SK-N-MC (cell line): Measurements from ENCODE around the gene TK2.
"Not testable (repeated sequence)": the region's sequence is repeated elsewhere in the genome, so short reads cannot be mapped to it uniquely, and the experiment has no call there.

ENCODE experiments used
- EZH2 ChIP-seq: fragments of 200-600 bp; sonication (generic); IDR thresholded peaks from one replicate; pipeline ENCODE4 v1.6.1; 2017; ENCODE audit warnings: antibody characterized with exemption
- POLR2AphosphoS5 ChIP-seq: IDR thresholded peaks from 2 replicates; pipeline ENCODE4 v1.6.1; 2012; ENCODE audit warnings: mild to moderate bottlenecking, low read depth, low read length, borderline replicate concordance

DNA sequence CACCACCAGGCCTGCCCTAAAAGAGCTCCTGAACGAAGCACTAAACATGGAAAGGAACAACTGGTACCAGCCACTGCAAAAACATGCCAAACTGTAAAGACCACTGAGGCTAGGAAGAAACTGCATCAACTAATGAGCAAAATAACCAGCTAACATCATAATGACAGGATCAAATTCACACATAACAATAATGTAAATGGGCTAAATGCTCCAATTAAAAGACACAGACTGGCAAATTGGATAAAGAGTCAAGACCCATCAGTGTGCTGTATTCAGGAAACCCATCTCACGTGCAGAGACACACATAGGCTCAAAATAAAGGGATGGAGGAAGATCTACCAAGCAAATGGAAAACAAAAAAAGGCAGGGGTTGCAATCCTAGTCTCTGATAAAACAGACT lies 52.0 kb downstream of the TK2 start:
- TF ChIP-seq POLR2AphosphoS5, EZH2: not testable (repeated sequence)
